ENCODE results near the gene ASPHD1. TPM values are rescaled to one million over a fixed set of nuclear protein-coding genes. Genes with fewer than 3 reads are reported as not detected.
A peak's percentile ranks its signal among the peaks of the same experiment; 100 is the strongest.
"Not testable (repeated sequence)": the region's sequence is repeated elsewhere in the genome, so short reads cannot be mapped to it uniquely, and the experiment has no call there.

The ASPHD1 gene
- polyA plus RNA-seq, 1 donor from 2014 or later = not detected

- H3K4me1 Mint-ChIP-seq = peaks cover 2 to 6% (median 4%) of the 10 kb centered on the region in 3 donors
- H3K27me3 Mint-ChIP-seq = no peaks in the 10 kb centered on the region
- H3K27ac Mint-ChIP-seq = peak overlapping the region in 2 of 3 donors; percentile 0 to 4
- H3K9me3 Mint-ChIP-seq = no peaks in the 10 kb centered on the region
- no peak overlapping the region for H3K4me3 Mint-ChIP-seq
- peaks cover 1% of the 10 kb centered on the region for H3K36me3 Mint-ChIP-seq
Observed at GRCh38 chr16:29909391-29909790, 9.1 kb downstream of the ASPHD1 start.

- not testable (repeated sequence) for H3K27me3 Mint-ChIP-seq, H3K4me1 Mint-ChIP-seq, H3K4me3 Mint-ChIP-seq, H3K36me3 Mint-ChIP-seq, H3K9me3 Mint-ChIP-seq
- H3K27ac Mint-ChIP-seq = peak overlapping the region in 1 of 3 donors; percentile 4
Observed at GRCh38 chr16:29909851-29910250, 9.6 kb downstream of the ASPHD1 start.

- no peaks in the 10 kb centered on the region for H3K9me3 Mint-ChIP-seq
- H3K4me1 Mint-ChIP-seq = peaks cover 2 to 6% (median 4%) of the 10 kb centered on the region in 3 donors
- no peak overlapping the region for H3K27ac Mint-ChIP-seq
- peaks cover 4% of the 10 kb centered on the region for H3K36me3 Mint-ChIP-seq
- H3K27me3 Mint-ChIP-seq = no peaks in the 10 kb centered on the region
- no peak overlapping the region for H3K4me3 Mint-ChIP-seq
Observed at GRCh38 chr16:29910819-29911675, 10.8 kb downstream of the ASPHD1 start.

GRCh38 chr16:29911676-29912010 lies 11.4 kb downstream of the ASPHD1 start:
- Mint-ChIP-seq H3K4me1 (peaks cover 2 to 6% (median 4%) of the 10 kb centered on the region in 3 donors), H3K9me3 (no peaks in the 10 kb centered on the region)

GRCh38 chr16:29912087-29912486 lies 11.8 kb downstream of the ASPHD1 start:
- Mint-ChIP-seq H3K4me3 (no peak overlapping the region), H3K4me1 (peaks cover 2 to 6% (median 4%) of the 10 kb centered on the region in 3 donors), H3K9me3 (no peaks in the 10 kb centered on the region), H3K27ac (no peak overlapping the region), H3K36me3 (peaks cover 4% of the 10 kb centered on the region), H3K27me3 (no peaks in the 10 kb centered on the region)

More at GRCh38 chr16:29911676-29912010, 11.4 kb downstream of the ASPHD1 start:
- Mint-ChIP-seq H3K27ac (no peak overlapping the region), H3K27me3 (no peaks in the 10 kb centered on the region), H3K36me3 (peaks cover 4% of the 10 kb centered on the region), H3K4me3 (no peak overlapping the region)

GRCh38 chr16:29913514-29913913 lies 13.2 kb downstream of the ASPHD1 start:
- H3K9me3 Mint-ChIP-seq = no peaks in the 10 kb centered on the region
- H3K36me3 Mint-ChIP-seq = peaks cover 4% of the 10 kb centered on the region
- no peak overlapping the region for H3K27ac Mint-ChIP-seq
- peaks cover 2 to 6% (median 4%) of the 10 kb centered on the region in 3 donors for H3K4me1 Mint-ChIP-seq
- no peaks in the 10 kb centered on the region for H3K27me3 Mint-ChIP-seq
- no peak overlapping the region for H3K4me3 Mint-ChIP-seq

GRCh38 chr16:29915590-29916247 lies 15.4 kb downstream of the ASPHD1 start:
- no peaks in the 10 kb centered on the region for H3K9me3 Mint-ChIP-seq
- peaks cover 4% of the 10 kb centered on the region for H3K36me3 Mint-ChIP-seq
- H3K27ac Mint-ChIP-seq = no peak overlapping the region
- H3K4me1 Mint-ChIP-seq = peaks cover 0 to 7% (median 1%) of the 10 kb centered on the region in 3 donors
- H3K27me3 Mint-ChIP-seq = no peaks in the 10 kb centered on the region
- H3K4me3 Mint-ChIP-seq = no peak overlapping the region

- Mint-ChIP-seq H3K36me3 (peaks cover 4% of the 10 kb centered on the region), H3K4me1 (peaks cover 0 to 7% (median 4%) of the 10 kb centered on the region in 3 donors), H3K27ac (peak overlapping the region in 1 of 3 donors; percentile 27), H3K9me3 (no peaks in the 10 kb centered on the region), H3K4me3 (no peak overlapping the region), H3K27me3 (no peaks in the 10 kb centered on the region)
Observed at GRCh38 chr16:29916979-29917378, 16.7 kb downstream of the ASPHD1 start.

GRCh38 chr16:29920288-29921033 lies 20.2 kb downstream of the ASPHD1 start:
- Mint-ChIP-seq H3K36me3 (no peaks in the 10 kb centered on the region), H3K4me3 (peak overlapping the region in 1 of 4 donors; percentile 22), H3K4me1 (peaks cover 16 to 17% (median 17%) of the 10 kb centered on the region in 3 donors), H3K9me3 (no peaks in the 10 kb centered on the region), H3K27ac (peak overlapping the region in 1 of 3 donors; percentile 81), H3K27me3 (no peaks in the 10 kb centered on the region)

GRCh38 chr16:29921034-29921385 lies 20.7 kb downstream of the ASPHD1 start:
- Mint-ChIP-seq H3K27ac (no peak overlapping the region), H3K4me1 (peaks cover 16 to 17% (median 17%) of the 10 kb centered on the region in 3 donors), H3K27me3 (no peaks in the 10 kb centered on the region), H3K9me3 (no peaks in the 10 kb centered on the region), H3K36me3 (no peaks in the 10 kb centered on the region), H3K4me3 (peak overlapping the region in 1 of 4 donors; percentile 22)

- no peaks in the 10 kb centered on the region for H3K27me3 Mint-ChIP-seq
- no peaks in the 10 kb centered on the region for H3K36me3 Mint-ChIP-seq
- H3K9me3 Mint-ChIP-seq = no peaks in the 10 kb centered on the region
- no peak overlapping the region for H3K27ac Mint-ChIP-seq
- peak overlapping the region in 1 of 4 donors; percentile 60 for H3K4me3 Mint-ChIP-seq
- peaks cover 27 to 30% (median 27%) of the 10 kb centered on the region in 3 donors for H3K4me1 Mint-ChIP-seq
Observed at GRCh38 chr16:29922326-29922725, 22.0 kb downstream of the ASPHD1 start.

- Mint-ChIP-seq H3K4me3 (peak overlapping the region in 1 of 4 donors; percentile 60), H3K9me3 (no peaks in the 10 kb centered on the region), H3K27me3 (no peaks in the 10 kb centered on the region), H3K27ac (no peak overlapping the region), H3K36me3 (no peaks in the 10 kb centered on the region), H3K4me1 (peaks cover 27 to 31% (median 31%) of the 10 kb centered on the region in 3 donors)
Observed at GRCh38 chr16:29922986-29923501, 22.8 kb downstream of the ASPHD1 start.

GRCh38 chr16:29925105-29925756 lies 24.9 kb downstream of the ASPHD1 start:
- H3K4me1 Mint-ChIP-seq = peaks cover 27 to 31% (median 30%) of the 10 kb centered on the region in 3 donors
- no peaks in the 10 kb centered on the region for H3K9me3 Mint-ChIP-seq
- peak overlapping the region; percentile 94 to 99 (median 98) for H3K4me3 Mint-ChIP-seq
- H3K27ac Mint-ChIP-seq = peak overlapping the region; percentile 71 to 95 (median 81)
- no peaks in the 10 kb centered on the region for H3K36me3 Mint-ChIP-seq
- no peaks in the 10 kb centered on the region for H3K27me3 Mint-ChIP-seq

Measured in IgD-negative memory B cell (primary cell).